ENCODE results near the gene PRL. TPM values are rescaled to one million over a fixed set of nuclear protein-coding genes. Genes with fewer than 3 reads are reported as not detected.

PRL gene
- total RNA-seq, 1 experiment from 2014 or later: not detected

DNA sequence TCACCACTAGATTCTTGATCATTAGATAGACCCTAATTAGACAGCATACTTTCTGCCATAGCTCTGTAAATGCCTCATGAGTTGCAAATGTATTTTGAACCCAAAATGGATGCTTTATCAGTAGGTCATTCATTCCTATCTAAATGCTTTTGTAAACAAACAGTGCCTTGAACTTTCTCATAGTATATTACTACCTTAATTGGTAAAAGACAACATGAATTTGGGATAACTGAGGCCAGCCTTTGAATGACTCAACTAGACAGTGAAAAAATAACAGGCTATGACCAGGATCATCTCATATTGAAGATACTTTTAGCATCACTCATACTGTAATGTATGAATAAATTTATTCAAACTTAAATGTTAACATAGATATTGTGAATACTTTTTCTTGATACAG is 37.0 kb upstream of the PRL start:
- Histone ChIP-seq H2AFZ (0 out of 2 replicates have a peak overlapping the region, but pooled peaks have one; percentile 5), H4K20me1 (ENCODE audit: insufficient read depth) (no peaks in the 10 kb centered on the region), H3K27ac (no peak overlapping the region), H3K9me2 (ENCODE audit: insufficient read depth) (no peaks in the 10 kb centered on the region), H3K27me3 (ENCODE audit: insufficient read depth, low read depth) (no peaks in the 10 kb centered on the region), H3K36me3 (ENCODE audit: low read depth) (no peaks in the 10 kb centered on the region), H3K4me1 (replicated peaks; ENCODE audit: insufficient read depth) (no peaks in the 10 kb centered on the region), H3K4me3 (no peak overlapping the region), H3K9me3 (ENCODE audit: insufficient read depth, low read depth) (peaks cover 3% of the 10 kb centered on the region; the same call in 1 of the 2 replicates), H3K79me2 (ENCODE audit: low read depth) (no peaks in the 10 kb centered on the region), H3K4me2 (no peak overlapping the region), H3F3A (ENCODE audit: insufficient read depth, low read depth) (no peaks in the 10 kb centered on the region)
- BruUV-seq (replicated peaks): no TSS peak
- intact Hi-C loops (cut with micrococcal nuclease; ENCODE audit: unreplicated experiment): no loop called here
- ChIA-PET POLR2A (ENCODE audit: unreplicated experiment) (no interaction called here), CTCF (no interaction called here)
- DNase-seq: no peak
- TF ChIP-seq, protein P1, sequence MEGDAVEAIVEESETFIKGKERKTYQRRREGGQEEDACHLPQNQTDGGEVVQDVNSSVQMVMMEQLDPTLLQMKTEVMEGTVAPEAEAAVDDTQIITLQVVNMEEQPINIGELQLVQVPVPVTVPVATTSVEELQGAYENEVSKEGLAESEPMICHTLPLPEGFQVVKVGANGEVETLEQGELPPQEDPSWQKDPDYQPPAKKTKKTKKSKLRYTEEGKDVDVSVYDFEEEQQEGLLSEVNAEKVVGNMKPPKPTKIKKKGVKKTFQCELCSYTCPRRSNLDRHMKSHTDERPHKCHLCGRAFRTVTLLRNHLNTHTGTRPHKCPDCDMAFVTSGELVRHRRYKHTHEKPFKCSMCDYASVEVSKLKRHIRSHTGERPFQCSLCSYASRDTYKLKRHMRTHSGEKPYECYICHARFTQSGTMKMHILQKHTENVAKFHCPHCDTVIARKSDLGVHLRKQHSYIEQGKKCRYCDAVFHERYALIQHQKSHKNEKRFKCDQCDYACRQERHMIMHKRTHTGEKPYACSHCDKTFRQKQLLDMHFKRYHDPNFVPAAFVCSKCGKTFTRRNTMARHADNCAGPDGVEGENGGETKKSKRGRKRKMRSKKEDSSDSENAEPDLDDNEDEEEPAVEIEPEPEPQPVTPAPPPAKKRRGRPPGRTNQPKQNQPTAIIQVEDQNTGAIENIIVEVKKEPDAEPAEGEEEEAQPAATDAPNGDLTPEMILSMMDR (conservative IDR thresholded peaks at IDR 0.05): no peak
- TF ChIP-seq EZH2 (IDR thresholded peaks at IDR 0.05; ENCODE audit: low read depth): no peak

DNA sequence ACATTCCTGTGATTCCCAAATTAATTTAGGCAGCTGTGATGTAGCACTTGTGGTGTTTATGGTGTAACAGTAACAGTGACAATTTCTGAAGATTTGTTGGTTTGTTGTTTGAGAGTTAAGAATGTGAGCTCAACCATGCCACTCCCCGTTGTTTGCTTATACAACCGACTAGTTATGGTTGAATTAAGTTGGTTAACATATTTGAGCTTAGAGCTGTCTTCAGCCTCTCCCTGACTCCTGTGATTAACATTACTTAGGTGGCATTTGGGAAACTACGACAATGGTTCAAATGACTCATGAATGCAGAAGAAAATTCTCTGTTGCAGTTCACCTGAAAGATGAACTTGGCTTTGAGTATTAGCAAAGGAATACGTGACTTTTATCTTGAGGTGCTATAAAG is 35.9 kb upstream of the PRL start:
- Histone ChIP-seq H3F3A (ENCODE audit: insufficient read depth, low read depth) (no peaks in the 10 kb centered on the region), H3K4me2 (no peak overlapping the region), H3K36me3 (ENCODE audit: low read depth) (no peaks in the 10 kb centered on the region), H3K27me3 (ENCODE audit: insufficient read depth, low read depth) (no peaks in the 10 kb centered on the region), H3K4me3 (no peak overlapping the region), H3K9me2 (ENCODE audit: insufficient read depth) (no peaks in the 10 kb centered on the region), H2AFZ (no peak overlapping the region), H4K20me1 (ENCODE audit: insufficient read depth) (no peaks in the 10 kb centered on the region), H3K4me1 (replicated peaks; ENCODE audit: insufficient read depth) (no peaks in the 10 kb centered on the region), H3K9me3 (ENCODE audit: insufficient read depth, low read depth) (peaks cover 3% of the 10 kb centered on the region; the same call in 1 of the 2 replicates), H3K27ac (no peak overlapping the region), H3K79me2 (ENCODE audit: low read depth) (no peaks in the 10 kb centered on the region)
- CTCF ChIA-PET: no interaction called here
- DNase-seq: no peak
- TF ChIP-seq, protein P1 (conservative IDR thresholded peaks at IDR 0.05): no peak
- TF ChIP-seq EZH2 (IDR thresholded peaks at IDR 0.05; ENCODE audit: low read depth): no peak
- intact Hi-C loops (cut with micrococcal nuclease; ENCODE audit: unreplicated experiment): no loop called here
- POLR2A ChIA-PET (ENCODE audit: unreplicated experiment): no interaction called here
- no TSS peak for BruUV-seq (replicated peaks)

DNA sequence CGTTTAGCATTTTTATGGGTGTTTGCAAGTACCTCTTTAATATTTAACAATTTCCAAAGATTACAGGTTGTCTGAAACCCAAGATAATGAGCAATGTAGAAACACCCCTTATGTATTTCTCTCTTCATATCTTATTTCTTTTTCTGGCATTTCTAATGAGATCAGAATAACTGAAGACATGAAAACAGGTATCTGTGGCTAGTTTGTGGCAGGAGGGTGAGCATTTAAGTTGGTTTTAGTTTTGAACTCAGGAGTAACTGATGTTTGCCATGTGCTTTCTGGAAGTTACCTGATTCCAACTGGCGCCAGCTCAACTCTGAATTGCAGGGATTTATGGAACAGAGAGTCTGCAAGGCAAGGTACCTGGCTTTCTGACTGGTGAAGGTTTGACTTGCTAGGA is 35.4 kb upstream of the PRL start:
- H2AFZ ChIP-seq: no peak overlapping the region
- no peaks in the 10 kb centered on the region for H3K36me3 ChIP-seq (ENCODE audit: low read depth)
- H3K27me3 ChIP-seq (ENCODE audit: insufficient read depth, low read depth): no peaks in the 10 kb centered on the region
- CTCF ChIA-PET: no interaction called here
- H3K9me3 ChIP-seq (ENCODE audit: insufficient read depth, low read depth): peaks cover 3% of the 10 kb centered on the region; the same call in 1 of the 2 replicates
- H3K4me1 ChIP-seq (replicated peaks; ENCODE audit: insufficient read depth): no peaks in the 10 kb centered on the region
- H3F3A ChIP-seq (ENCODE audit: insufficient read depth, low read depth): no peaks in the 10 kb centered on the region
- BruUV-seq (replicated peaks): no TSS peak
- H3K9me2 ChIP-seq (ENCODE audit: insufficient read depth): no peaks in the 10 kb centered on the region
- H4K20me1 ChIP-seq (ENCODE audit: insufficient read depth): no peaks in the 10 kb centered on the region
- H3K4me3 ChIP-seq: no peak overlapping the region
- TF ChIP-seq EZH2 (IDR thresholded peaks at IDR 0.05; ENCODE audit: low read depth): no peak
- TF ChIP-seq, protein P1 (conservative IDR thresholded peaks at IDR 0.05): no peak
- H3K27ac ChIP-seq: no peak overlapping the region
- no peak for DNase-seq
- POLR2A ChIA-PET (ENCODE audit: unreplicated experiment): no interaction called here
- intact Hi-C loops (cut with micrococcal nuclease; ENCODE audit: unreplicated experiment): no loop called here
- no peak overlapping the region for H3K4me2 ChIP-seq
- no peaks in the 10 kb centered on the region for H3K79me2 ChIP-seq (ENCODE audit: low read depth)

Measured in PC-9 (cell line).